Panc1 (cell line): ENCODE data around the gene MAP3K12. TPM values are rescaled to one million over a fixed set of nuclear protein-coding genes. Genes with fewer than 3 reads are reported as not detected.

Experiments
- ATAC-seq: fragments of 200-7000 bp; cut with Tn5 transposase; 2 replicates; pipeline ENCODE4 v1.9.1; 2020; ENCODE audit warnings: mild to moderate bottlenecking, moderate library complexity
- BruUV-seq: library from RNA; stranded (reverse); fragments of 400-500 nt; replicated peaks from 2 replicates; lab custom pipeline; 2021; lab: Mats Ljungman, UMichigan
- CTCF ChIA-PET: fragments of 300-600 bp; sonication (Branson Sonifier 250); formaldehyde crosslinking; loops from one replicate; lab custom pipeline; 2022; ENCODE audit warnings: antibody characterized with exemption; lab: Charles Lee
- POLR2A ChIA-PET: fragments of 300-600 bp; sonication (Branson Sonifier 250); formaldehyde crosslinking; loops from one replicate; lab custom pipeline; 2022; ENCODE audit warnings: antibody characterized with exemption; lab: Charles Lee
- DNase-seq: peaks from one replicate; pipeline ENCODE4 v3.0.0-alpha.2; 2010; ENCODE audit warnings: low read depth, low spot score
- H3K27ac ChIP-seq: 2 replicates; pipeline ENCODE4 v1.5.1; 2011; ENCODE audit warnings: mild to moderate bottlenecking, low read length, inconsistent platforms
- H3K27me3 ChIP-seq: fragments of 200-500 bp; sonication (Bioruptor generic); 2 replicates; pipeline ENCODE4 v1.6.0; 2014; ENCODE audit warnings: low read length, inconsistent platforms; ENCODE audit not compliant: control insufficient read depth, insufficient read depth
- H3K36me3 ChIP-seq: fragments of 200-500 bp; sonication (Bioruptor generic); 2 replicates; pipeline ENCODE4 v1.5.1; 2014; ENCODE audit warnings: inconsistent platforms, mild to moderate bottlenecking, low read length, moderate library complexity; ENCODE audit not compliant: control insufficient read depth, insufficient read depth
- H3K4me1 ChIP-seq: 2 replicates; pipeline ENCODE4 v1.5.1; 2011; ENCODE audit warnings: inconsistent platforms, mild to moderate bottlenecking, low read length, moderate library complexity; ENCODE audit not compliant: control insufficient read depth, insufficient read depth
- H3K4me3 ChIP-seq, 2 experiments: 2 replicates each; pipeline ENCODE4 v1.5.1; 2011 to 2012; ENCODE audit warnings: low read depth in 2 of 2, low read length in 2 of 2, mild to moderate bottlenecking in 2 of 2, inconsistent platforms in 1 of 2, moderate library complexity in 1 of 2
- H3K9me3 ChIP-seq: fragments of 200-500 bp; sonication (Bioruptor generic); 2 replicates; pipeline ENCODE4 v1.5.1; 2014; ENCODE audit warnings: low read depth, mild to moderate bottlenecking, inconsistent platforms, low read length, moderate library complexity; ENCODE audit not compliant: control insufficient read depth, insufficient read depth
- POLR2AphosphoS5 ChIP-seq: IDR thresholded peaks from 2 replicates; pipeline ENCODE4 v1.6.1; 2012; ENCODE audit warnings: mild to moderate bottlenecking, low read depth, low read length, moderate library complexity
- SIN3A ChIP-seq: IDR thresholded peaks from 2 replicates; pipeline ENCODE4 v1.6.1; 2012; ENCODE audit warnings: low read depth, mild to moderate bottlenecking, low read length, moderate library complexity, borderline replicate concordance; ENCODE audit not compliant: insufficient read depth
- TCF7L2 ChIP-seq: IDR thresholded peaks from 2 replicates; pipeline ENCODE4 v1.6.1; 2011; ENCODE audit warnings: mild to moderate bottlenecking, low read depth, low read length, inconsistent platforms
- in situ Hi-C: cut with HindIII; loops from 2 replicates; pipeline ENCODE4 v1.10.0; 2016; ENCODE audit warnings: low sequenced_read_pairs, low pct_unique_long_range_greater_than_20kb
- intact Hi-C: fragments of 100-400 bp; cut with micrococcal nuclease; formaldehyde crosslinking; loops from one replicate; pipeline ENCODE4 v1.10.0; 2022; ENCODE audit not compliant: unreplicated experiment
- total RNA-seq: library from RNA; stranded (reverse); gene quantifications from one replicate; pipeline ENCODE4 v1.2.1, GENCODE V29; 2021; ENCODE audit not compliant: unreplicated experiment
- TF ChIP-seq, protein P1 (sequence below): fragments of 450-650 bp; IDR thresholded peaks from 2 replicates; pipeline ENCODE4 v1.5.1; 2017; ENCODE audit warnings: mild to moderate bottlenecking
- TF ChIP-seq, protein P2 (sequence below), 2 experiments: IDR thresholded peaks; 2 replicates each; pipeline ENCODE4 v1.6.1; 2011 to 2012; ENCODE audit warnings: low read depth in 2 of 2, control low read depth in 1 of 2, low read length in 1 of 2, mild to moderate bottlenecking in 1 of 2, moderate library complexity in 1 of 2; ENCODE audit not compliant: insufficient read depth in 1 of 2

The MAP3K12 gene
- total RNA-seq, 1 experiment from 2014 or later = 32.2 TPM

DNA sequence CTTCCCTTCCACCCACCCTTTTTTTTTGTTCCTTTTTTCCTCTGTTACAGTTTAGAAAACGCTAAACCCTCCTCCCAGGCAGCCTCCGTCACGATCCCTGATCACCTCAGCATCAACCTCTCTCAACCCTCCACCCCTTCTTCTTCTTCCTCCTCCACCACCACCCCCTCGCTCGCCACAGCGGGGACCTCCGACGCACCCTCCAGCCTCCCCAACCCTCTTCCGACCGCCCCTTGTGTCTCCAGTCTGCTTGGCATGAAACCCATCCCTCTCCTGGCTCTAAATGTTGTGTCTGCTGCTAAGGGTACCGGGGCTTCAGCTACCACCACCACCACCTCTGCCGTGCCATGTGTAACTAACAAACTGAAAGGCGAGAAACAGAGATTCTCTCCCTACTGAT, 24.4 kb downstream of the MAP3K12 start:
- DNase-seq = no peak
- CTCF ChIA-PET = no interaction called here

DNA sequence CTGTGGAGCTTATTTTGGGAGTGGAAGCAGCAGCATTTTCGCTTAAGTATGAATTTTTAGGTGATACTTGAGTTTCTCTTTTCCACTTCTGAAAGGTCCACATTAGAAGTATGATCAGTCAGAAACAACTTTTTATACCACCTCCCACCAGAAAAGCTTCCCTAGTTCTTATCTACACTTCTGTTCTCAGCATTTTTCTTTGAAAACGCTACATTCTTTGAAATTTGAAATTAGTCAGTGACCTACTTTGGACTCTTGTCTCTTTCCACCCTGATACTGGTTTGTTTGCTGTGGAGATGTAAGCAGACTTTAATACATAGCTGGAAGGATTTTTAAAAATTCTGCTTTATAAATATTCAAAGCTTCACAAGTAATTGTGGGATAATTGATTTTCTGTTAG, 25.2 kb downstream of the MAP3K12 start:
- CTCF ChIA-PET = no interaction called here
- TF ChIP-seq SIN3A = no peak
- TF ChIP-seq, protein P1, sequence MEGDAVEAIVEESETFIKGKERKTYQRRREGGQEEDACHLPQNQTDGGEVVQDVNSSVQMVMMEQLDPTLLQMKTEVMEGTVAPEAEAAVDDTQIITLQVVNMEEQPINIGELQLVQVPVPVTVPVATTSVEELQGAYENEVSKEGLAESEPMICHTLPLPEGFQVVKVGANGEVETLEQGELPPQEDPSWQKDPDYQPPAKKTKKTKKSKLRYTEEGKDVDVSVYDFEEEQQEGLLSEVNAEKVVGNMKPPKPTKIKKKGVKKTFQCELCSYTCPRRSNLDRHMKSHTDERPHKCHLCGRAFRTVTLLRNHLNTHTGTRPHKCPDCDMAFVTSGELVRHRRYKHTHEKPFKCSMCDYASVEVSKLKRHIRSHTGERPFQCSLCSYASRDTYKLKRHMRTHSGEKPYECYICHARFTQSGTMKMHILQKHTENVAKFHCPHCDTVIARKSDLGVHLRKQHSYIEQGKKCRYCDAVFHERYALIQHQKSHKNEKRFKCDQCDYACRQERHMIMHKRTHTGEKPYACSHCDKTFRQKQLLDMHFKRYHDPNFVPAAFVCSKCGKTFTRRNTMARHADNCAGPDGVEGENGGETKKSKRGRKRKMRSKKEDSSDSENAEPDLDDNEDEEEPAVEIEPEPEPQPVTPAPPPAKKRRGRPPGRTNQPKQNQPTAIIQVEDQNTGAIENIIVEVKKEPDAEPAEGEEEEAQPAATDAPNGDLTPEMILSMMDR = no peak
- TF ChIP-seq TCF7L2 = no peak
- TF ChIP-seq POLR2AphosphoS5 = no peak
- TF ChIP-seq, protein P2, sequence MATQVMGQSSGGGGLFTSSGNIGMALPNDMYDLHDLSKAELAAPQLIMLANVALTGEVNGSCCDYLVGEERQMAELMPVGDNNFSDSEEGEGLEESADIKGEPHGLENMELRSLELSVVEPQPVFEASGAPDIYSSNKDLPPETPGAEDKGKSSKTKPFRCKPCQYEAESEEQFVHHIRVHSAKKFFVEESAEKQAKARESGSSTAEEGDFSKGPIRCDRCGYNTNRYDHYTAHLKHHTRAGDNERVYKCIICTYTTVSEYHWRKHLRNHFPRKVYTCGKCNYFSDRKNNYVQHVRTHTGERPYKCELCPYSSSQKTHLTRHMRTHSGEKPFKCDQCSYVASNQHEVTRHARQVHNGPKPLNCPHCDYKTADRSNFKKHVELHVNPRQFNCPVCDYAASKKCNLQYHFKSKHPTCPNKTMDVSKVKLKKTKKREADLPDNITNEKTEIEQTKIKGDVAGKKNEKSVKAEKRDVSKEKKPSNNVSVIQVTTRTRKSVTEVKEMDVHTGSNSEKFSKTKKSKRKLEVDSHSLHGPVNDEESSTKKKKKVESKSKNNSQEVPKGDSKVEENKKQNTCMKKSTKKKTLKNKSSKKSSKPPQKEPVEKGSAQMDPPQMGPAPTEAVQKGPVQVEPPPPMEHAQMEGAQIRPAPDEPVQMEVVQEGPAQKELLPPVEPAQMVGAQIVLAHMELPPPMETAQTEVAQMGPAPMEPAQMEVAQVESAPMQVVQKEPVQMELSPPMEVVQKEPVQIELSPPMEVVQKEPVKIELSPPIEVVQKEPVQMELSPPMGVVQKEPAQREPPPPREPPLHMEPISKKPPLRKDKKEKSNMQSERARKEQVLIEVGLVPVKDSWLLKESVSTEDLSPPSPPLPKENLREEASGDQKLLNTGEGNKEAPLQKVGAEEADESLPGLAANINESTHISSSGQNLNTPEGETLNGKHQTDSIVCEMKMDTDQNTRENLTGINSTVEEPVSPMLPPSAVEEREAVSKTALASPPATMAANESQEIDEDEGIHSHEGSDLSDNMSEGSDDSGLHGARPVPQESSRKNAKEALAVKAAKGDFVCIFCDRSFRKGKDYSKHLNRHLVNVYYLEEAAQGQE (IDR thresholded peaks at IDR 0.05; ENCODE audit: insufficient read depth in 1 of 2, low read depth in 2 of 2, low read length in 1 of 2) = no peak
- Histone ChIP-seq H3K27ac (no peak overlapping the region), H3K4me1 (peaks cover 9% of the 10 kb centered on the region; the same call in 1 of the 2 replicates), H3K4me3 (no peak overlapping the region), H3K27me3 (no peaks in the 10 kb centered on the region), H3K36me3 (peaks cover 73% of the 10 kb centered on the region), H3K9me3 (no peaks in the 10 kb centered on the region)
- no peak for DNase-seq
- intact Hi-C loops (no loop called here), in situ Hi-C loops (no loop called here)
- no peak for ATAC-seq
- POLR2A ChIA-PET = no interaction called here
- no TSS peak for BruUV-seq

More for the DNA sequence above, 24.4 kb downstream of the MAP3K12 start:
- POLR2A ChIA-PET = no interaction called here
- Histone ChIP-seq H3K4me3 (no peak overlapping the region), H3K36me3 (peaks cover 73% of the 10 kb centered on the region), H3K27ac (0 out of 2 replicates have a peak overlapping the region, but pooled peaks have one; percentile 30), H3K9me3 (no peaks in the 10 kb centered on the region), H3K4me1 (peaks cover 12% of the 10 kb centered on the region), H3K27me3 (no peaks in the 10 kb centered on the region)
- TF ChIP-seq, protein P1 = no peak
- no peak for TF ChIP-seq TCF7L2
- TF ChIP-seq, protein P2 (IDR thresholded peaks at IDR 0.05; ENCODE audit: insufficient read depth in 1 of 2, low read depth in 2 of 2, low read length in 1 of 2) = no peak
- no peak for TF ChIP-seq SIN3A
- no peak for TF ChIP-seq POLR2AphosphoS5
- ATAC-seq = no peak
- in situ Hi-C loops = no loop called here
- BruUV-seq = no TSS peak
- intact Hi-C loops = no loop called here
